ENCODE results near the gene THBS2.

DNA sequence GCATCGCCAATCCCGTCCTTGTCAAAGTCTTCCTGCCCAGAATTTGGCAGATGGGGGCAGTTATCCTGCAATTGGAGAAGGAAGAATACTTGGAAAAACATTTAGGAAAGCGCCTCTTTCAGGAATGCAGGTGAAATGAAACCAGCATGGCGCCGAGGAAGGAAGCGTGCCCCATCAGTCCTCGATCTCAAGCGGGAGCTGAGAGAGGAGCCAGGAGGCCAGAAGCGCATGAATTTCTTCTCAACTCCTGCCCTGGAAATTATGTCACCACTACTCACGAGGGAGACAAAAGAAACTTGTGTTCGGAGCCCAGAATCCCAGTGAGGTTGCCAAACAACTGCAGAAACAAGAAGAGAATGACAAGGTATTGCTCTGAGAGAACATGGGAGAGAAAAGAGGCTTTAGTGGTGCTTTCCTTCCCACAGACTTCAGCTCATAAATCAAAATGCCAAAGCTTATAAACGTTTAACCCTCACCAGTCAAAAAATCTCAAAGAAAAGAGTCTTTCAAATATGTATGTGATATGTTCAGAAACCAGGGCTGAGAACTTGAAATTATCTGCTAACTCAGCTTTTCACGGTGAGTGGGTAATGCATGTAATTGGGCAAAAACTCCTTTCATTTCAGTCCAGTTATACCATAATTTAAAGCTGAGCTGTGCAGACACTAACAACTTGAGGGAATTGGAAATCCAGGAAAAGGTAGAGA, 23.9 kb downstream of the THBS2 start:
- no peak for TF ChIP-seq POLR2AphosphoS5 (IDR thresholded peaks at IDR 0.05; ENCODE audit: insufficient read depth, low read depth, low read length)
- TF ChIP-seq, protein P1, sequence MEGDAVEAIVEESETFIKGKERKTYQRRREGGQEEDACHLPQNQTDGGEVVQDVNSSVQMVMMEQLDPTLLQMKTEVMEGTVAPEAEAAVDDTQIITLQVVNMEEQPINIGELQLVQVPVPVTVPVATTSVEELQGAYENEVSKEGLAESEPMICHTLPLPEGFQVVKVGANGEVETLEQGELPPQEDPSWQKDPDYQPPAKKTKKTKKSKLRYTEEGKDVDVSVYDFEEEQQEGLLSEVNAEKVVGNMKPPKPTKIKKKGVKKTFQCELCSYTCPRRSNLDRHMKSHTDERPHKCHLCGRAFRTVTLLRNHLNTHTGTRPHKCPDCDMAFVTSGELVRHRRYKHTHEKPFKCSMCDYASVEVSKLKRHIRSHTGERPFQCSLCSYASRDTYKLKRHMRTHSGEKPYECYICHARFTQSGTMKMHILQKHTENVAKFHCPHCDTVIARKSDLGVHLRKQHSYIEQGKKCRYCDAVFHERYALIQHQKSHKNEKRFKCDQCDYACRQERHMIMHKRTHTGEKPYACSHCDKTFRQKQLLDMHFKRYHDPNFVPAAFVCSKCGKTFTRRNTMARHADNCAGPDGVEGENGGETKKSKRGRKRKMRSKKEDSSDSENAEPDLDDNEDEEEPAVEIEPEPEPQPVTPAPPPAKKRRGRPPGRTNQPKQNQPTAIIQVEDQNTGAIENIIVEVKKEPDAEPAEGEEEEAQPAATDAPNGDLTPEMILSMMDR (IDR thresholded peaks at IDR 0.05; ENCODE audit: extremely low read depth in 1 of 2, insufficient read depth in 1 of 2, low read depth in 1 of 2, low read length in 2 of 2) = no peak
- TF ChIP-seq GATA2 (IDR thresholded peaks at IDR 0.05; ENCODE audit: insufficient read depth, insufficient read length, low read depth, low read length) = no peak
- no peak for TF ChIP-seq POLR2A (IDR thresholded peaks at IDR 0.05; ENCODE audit: low read depth, low read length)
- no peak for TF ChIP-seq MAX (IDR thresholded peaks at IDR 0.05; ENCODE audit: insufficient read depth, insufficient read length)
- TF ChIP-seq JUN (IDR thresholded peaks at IDR 0.05; ENCODE audit: borderline replicate concordance, insufficient read depth, insufficient read length, low read depth) = no peak
- no peak for TF ChIP-seq FOS (IDR thresholded peaks at IDR 0.05; ENCODE audit: borderline replicate concordance, insufficient read depth, low read length)
- TF ChIP-seq EZH2 (IDR thresholded peaks at IDR 0.05; ENCODE audit: borderline replicate concordance, low read depth, low read length, severe bottlenecking) = no peak
